Measurements from ENCODE around the gene PRDX3.

Gene PRDX3

GRCh38 chr10:119211176-119211575 is 32.6 kb upstream of the PRDX3 start:
- ATAC-seq (ENCODE audit: insufficient read depth, low read depth): no peak
- H3K4me3 ChIP-seq (ENCODE audit: low read depth in 1 of 2, low read length in 2 of 2): peak overlapping the region in 1 of 2 experiments; percentile 49; a peak in 2 of 4 replicates

GRCh38 chr10:119210633-119211032 is 32.0 kb upstream of the PRDX3 start:
- TF ChIP-seq EZH2 (IDR thresholded peaks at IDR 0.05; ENCODE audit: borderline replicate concordance, low read depth, low read length, severe bottlenecking) (no peak), CTCF (IDR thresholded peaks at IDR 0.05; ENCODE audit: borderline replicate concordance, extremely low read depth, low read length, poor library complexity, severe bottlenecking) (no peak)
- no peak overlapping the region for H3K4me3 ChIP-seq (ENCODE audit: low read depth in 1 of 2, low read length in 2 of 2)
- no peaks in the 10 kb centered on the region for H3K9me3 ChIP-seq (ENCODE audit: insufficient read depth, low read length, severe bottlenecking)
- H3K4me1 ChIP-seq (ENCODE audit: insufficient read depth, low read length): peaks cover 74% of the 10 kb centered on the region
- peak overlapping the region; percentile 80 for H3K9ac ChIP-seq (ENCODE audit: low read depth, low read length)
- H3K4me2 ChIP-seq (ENCODE audit: insufficient read depth, low read length): peak overlapping the region; percentile 86
- no peak for ATAC-seq (ENCODE audit: insufficient read depth, low read depth)
- no peaks in the 10 kb centered on the region; the same call in 1 of the 2 replicates for H3K36me3 ChIP-seq (ENCODE audit: insufficient read depth, low read length)
- H2AFZ ChIP-seq (ENCODE audit: low read depth, low read length): no peak overlapping the region
- peaks cover 64% of the 10 kb centered on the region for H3K79me2 ChIP-seq (ENCODE audit: insufficient read depth, low read length)
- no peaks in the 10 kb centered on the region for H3K27me3 ChIP-seq (ENCODE audit: insufficient read depth, low read length, poor library complexity)
- H3K27ac ChIP-seq (ENCODE audit: low read length): peak overlapping the region; percentile 97
- H4K20me1 ChIP-seq (ENCODE audit: insufficient read depth, low read length): no peaks in the 10 kb centered on the region
- DNase-seq: no peak

More at GRCh38 chr10:119211176-119211575, 32.6 kb upstream of the PRDX3 start:
- Histone ChIP-seq H4K20me1 (ENCODE audit: insufficient read depth, low read length) (no peaks in the 10 kb centered on the region), H2AFZ (ENCODE audit: low read depth, low read length) (peak overlapping the region; percentile 52), H3K9me3 (ENCODE audit: insufficient read depth, low read length, severe bottlenecking) (no peaks in the 10 kb centered on the region), H3K27me3 (ENCODE audit: insufficient read depth, low read length, poor library complexity) (no peaks in the 10 kb centered on the region), H3K4me2 (ENCODE audit: insufficient read depth, low read length) (peak overlapping the region; percentile 70), H3K9ac (ENCODE audit: low read depth, low read length) (peak overlapping the region; percentile 80), H3K4me1 (ENCODE audit: insufficient read depth, low read length) (peaks cover 70% of the 10 kb centered on the region), H3K36me3 (ENCODE audit: insufficient read depth, low read length) (no peaks in the 10 kb centered on the region; the same call in 1 of the 2 replicates), H3K79me2 (ENCODE audit: insufficient read depth, low read length) (peaks cover 68% of the 10 kb centered on the region), H3K27ac (ENCODE audit: low read length) (peak overlapping the region; percentile 97)
- no peak for DNase-seq
- TF ChIP-seq CTCF (IDR thresholded peaks at IDR 0.05; ENCODE audit: borderline replicate concordance, extremely low read depth, low read length, poor library complexity, severe bottlenecking): no peak
- TF ChIP-seq EZH2 (IDR thresholded peaks at IDR 0.05; ENCODE audit: borderline replicate concordance, low read depth, low read length, severe bottlenecking): no peak

- Histone ChIP-seq H3K4me3 (ENCODE audit: low read depth in 1 of 2, low read length in 2 of 2) (peak overlapping the region in 1 of 2 experiments; percentile 90; a peak in 2 of 4 replicates), H3K9me3 (ENCODE audit: insufficient read depth, low read length, severe bottlenecking) (no peaks in the 10 kb centered on the region), H3K4me2 (ENCODE audit: insufficient read depth, low read length) (peak overlapping the region; percentile 86), H3K27ac (ENCODE audit: low read length) (peak overlapping the region; percentile 65), H3K27me3 (ENCODE audit: insufficient read depth, low read length, poor library complexity) (no peaks in the 10 kb centered on the region), H3K9ac (ENCODE audit: low read depth, low read length) (peak overlapping the region; percentile 80), H3K36me3 (ENCODE audit: insufficient read depth, low read length) (no peaks in the 10 kb centered on the region; the same call in 1 of the 2 replicates), H4K20me1 (ENCODE audit: insufficient read depth, low read length) (no peaks in the 10 kb centered on the region), H3K4me1 (ENCODE audit: insufficient read depth, low read length) (peaks cover 74% of the 10 kb centered on the region), H3K79me2 (ENCODE audit: insufficient read depth, low read length) (peaks cover 56% of the 10 kb centered on the region), H2AFZ (ENCODE audit: low read depth, low read length) (peak overlapping the region; percentile 57)
- no peak for DNase-seq
- TF ChIP-seq EZH2 (IDR thresholded peaks at IDR 0.05; ENCODE audit: borderline replicate concordance, low read depth, low read length, severe bottlenecking): no peak
- TF ChIP-seq CTCF (IDR thresholded peaks at IDR 0.05; ENCODE audit: borderline replicate concordance, extremely low read depth, low read length, poor library complexity, severe bottlenecking): no peak
- no peak for ATAC-seq (ENCODE audit: insufficient read depth, low read depth)
Measured at GRCh38 chr10:119209736-119210355, 31.2 kb upstream of the PRDX3 start.
